ENCODE data around the gene RRP1.

RRP1 gene

GRCh38 chr21:43774163-43774562 lies 15.2 kb upstream of the RRP1 start:
- FAIRE-seq (no peak), DNase-seq (ENCODE audit: insufficient read length, low spot score) (no peak)

- FAIRE-seq (no peak), DNase-seq (ENCODE audit: insufficient read length, low spot score) (no peak)
These were observed 14.2 kb upstream of the RRP1 start for GRCh38 chr21:43775190-43775589.

- DNase-seq (ENCODE audit: insufficient read length, low spot score): peak; percentile 76
- FAIRE-seq: peak; percentile 23
These were observed 13.5 kb upstream of the RRP1 start, which contains the start of gene CSTB for GRCh38 chr21:43775795-43776430. Gene CSTB (minus strand): TSS chr21:43776308. CDS start chr21:43776269, 39 bp downstream.

GRCh38 chr21:43777953-43778352 lies 11.4 kb upstream of the RRP1 start:
- FAIRE-seq: no peak
- no peak for DNase-seq (ENCODE audit: insufficient read length, low spot score)

GRCh38 chr21:43778469-43779335 lies 10.7 kb upstream of the RRP1 start:
- DNase-seq (ENCODE audit: insufficient read length, low spot score): no peak
- FAIRE-seq: no peak

- DNase-seq (ENCODE audit: insufficient read length, low spot score) (no peak), FAIRE-seq (no peak)
These were observed 9.7 kb upstream of the RRP1 start for GRCh38 chr21:43779660-43780059.

GRCh38 chr21:43781846-43782245 lies 7.5 kb upstream of the RRP1 start:
- FAIRE-seq: no peak

GRCh38 chr21:43782431-43783097 lies 6.8 kb upstream of the RRP1 start:
- FAIRE-seq: no peak
- no peak for DNase-seq (ENCODE audit: insufficient read length, low spot score)

More at GRCh38 chr21:43781846-43782245, 7.5 kb upstream of the RRP1 start:
- no peak for DNase-seq (ENCODE audit: insufficient read length, low spot score)

- DNase-seq (ENCODE audit: insufficient read length, low spot score) (no peak), FAIRE-seq (no peak)
These were observed 6.2 kb upstream of the RRP1 start for GRCh38 chr21:43783098-43783700.

GRCh38 chr21:43785134-43785533 lies 4.2 kb upstream of the RRP1 start:
- DNase-seq (ENCODE audit: insufficient read length, low spot score) (no peak), FAIRE-seq (no peak)

- peak; percentile 63 for FAIRE-seq
- DNase-seq (ENCODE audit: insufficient read length, low spot score): no peak
These were observed 3.0 kb upstream of the RRP1 start for GRCh38 chr21:43786300-43786806.

- FAIRE-seq: peak; percentile 58
- no peak for DNase-seq (ENCODE audit: insufficient read length, low spot score)
These were observed 2.5 kb upstream of the RRP1 start for GRCh38 chr21:43786807-43787440.

GRCh38 chr21:43790010-43790524 lies 690 bp downstream of the RRP1 start:
- FAIRE-seq (no peak), DNase-seq (ENCODE audit: insufficient read length, low spot score) (no peak)

- FAIRE-seq: no peak
- no peak for DNase-seq (ENCODE audit: insufficient read length, low spot score)
These were observed 3.0 kb downstream of the RRP1 start for GRCh38 chr21:43792406-43792805.

- no peak for FAIRE-seq
These were observed 3.9 kb downstream of the RRP1 start for GRCh38 chr21:43793243-43793642.

GRCh38 chr21:43794311-43794710 lies 4.9 kb downstream of the RRP1 start:
- FAIRE-seq: no peak

More at GRCh38 chr21:43793243-43793642, 3.9 kb downstream of the RRP1 start:
- DNase-seq (ENCODE audit: insufficient read length, low spot score): no peak

GRCh38 chr21:43794857-43795256 lies 5.5 kb downstream of the RRP1 start:
- no peak for FAIRE-seq

More at GRCh38 chr21:43794311-43794710, 4.9 kb downstream of the RRP1 start:
- DNase-seq (ENCODE audit: insufficient read length, low spot score): no peak

GRCh38 chr21:43797415-43797814 lies 8.0 kb downstream of the RRP1 start:
- FAIRE-seq: no peak
- DNase-seq (ENCODE audit: insufficient read length, low spot score): no peak

More at GRCh38 chr21:43794857-43795256, 5.5 kb downstream of the RRP1 start:
- no peak for DNase-seq (ENCODE audit: insufficient read length, low spot score)

GRCh38 chr21:43797925-43798715 lies 8.7 kb downstream of the RRP1 start:
- FAIRE-seq (no peak), DNase-seq (ENCODE audit: insufficient read length, low spot score) (no peak)
